ACHN (cell line): ENCODE measurements around the gene COG5.
"Not testable (repeated sequence)": the region's sequence is repeated elsewhere in the genome, so short reads cannot be mapped to it uniquely, and the experiment has no call there.

Experiments used
- DNase-seq: peaks from one replicate; pipeline ENCODE4 v3.0.0-alpha.2; 2015
- in situ Hi-C: cut with HindIII; loops from 2 replicates; pipeline ENCODE4 v1.10.0; 2017; ENCODE audit warnings: low sequenced_read_pairs, low pct_ligation_motif_present, low pct_unique_long_range_greater_than_20kb

COG5 gene

DNA sequence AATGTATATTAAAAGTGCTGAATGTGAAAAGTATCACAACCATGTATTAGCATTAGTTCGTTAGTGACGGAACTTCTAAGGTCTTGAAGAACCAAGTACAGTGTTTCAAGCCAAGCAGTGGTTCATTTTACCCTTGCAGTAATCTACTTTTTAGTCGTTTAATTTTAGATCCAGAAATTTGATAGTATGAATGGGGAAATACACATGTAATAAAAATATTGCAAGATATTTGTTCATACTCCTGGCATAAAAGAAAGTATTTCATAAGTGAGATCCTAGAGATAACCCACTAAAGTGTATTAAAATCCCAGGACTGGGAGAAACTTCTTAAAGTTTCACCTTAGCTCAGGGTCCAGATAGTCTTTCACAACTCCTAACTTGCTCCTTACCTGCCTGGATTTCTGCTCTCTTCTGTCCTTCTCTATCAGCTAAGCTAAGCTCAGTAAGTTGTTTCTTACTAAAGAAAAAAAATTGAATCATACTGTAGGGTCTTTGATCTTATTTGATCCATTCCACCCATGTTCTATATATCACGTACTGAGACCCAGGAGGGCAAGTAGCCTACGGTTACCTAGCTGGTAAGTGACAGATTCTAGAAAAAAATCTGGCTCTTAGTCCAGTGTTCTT lies 17.8 kb upstream of the COG5 start:
- in situ Hi-C loops, result no loop called here
- no peak for DNase-seq

DNA sequence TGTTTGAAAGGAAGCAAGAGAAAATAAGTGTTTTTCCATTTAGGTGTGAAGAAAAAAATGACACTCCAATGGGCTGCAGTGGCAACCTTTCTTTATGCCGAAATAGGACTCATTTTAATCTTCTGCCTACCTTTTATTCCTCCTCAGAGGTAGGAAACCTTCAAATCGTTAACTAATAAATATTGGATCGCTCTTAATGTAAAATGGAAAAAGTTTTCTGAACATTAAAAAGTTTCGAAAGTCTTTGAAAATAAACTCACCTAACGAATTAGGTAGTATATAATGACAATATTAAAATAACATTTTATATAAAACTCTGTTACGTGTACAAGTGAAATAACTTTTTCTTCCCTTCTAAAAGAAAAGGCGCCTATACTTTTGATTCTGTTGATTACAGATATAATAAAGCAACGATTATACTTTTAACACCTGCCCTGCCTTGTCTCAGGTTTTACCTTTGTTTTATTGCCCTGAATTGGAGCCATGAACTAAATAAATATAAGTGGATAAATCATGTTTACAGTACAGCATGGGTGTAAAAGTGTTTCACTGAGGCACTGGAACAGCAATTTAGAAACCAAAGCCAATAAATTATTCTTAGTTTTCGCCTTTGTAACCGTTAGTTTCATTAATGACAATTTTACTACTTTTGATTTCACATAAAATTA lies 17.1 kb upstream of the COG5 start:
- in situ Hi-C loops, result no loop called here
- no peak for DNase-seq

DNA sequence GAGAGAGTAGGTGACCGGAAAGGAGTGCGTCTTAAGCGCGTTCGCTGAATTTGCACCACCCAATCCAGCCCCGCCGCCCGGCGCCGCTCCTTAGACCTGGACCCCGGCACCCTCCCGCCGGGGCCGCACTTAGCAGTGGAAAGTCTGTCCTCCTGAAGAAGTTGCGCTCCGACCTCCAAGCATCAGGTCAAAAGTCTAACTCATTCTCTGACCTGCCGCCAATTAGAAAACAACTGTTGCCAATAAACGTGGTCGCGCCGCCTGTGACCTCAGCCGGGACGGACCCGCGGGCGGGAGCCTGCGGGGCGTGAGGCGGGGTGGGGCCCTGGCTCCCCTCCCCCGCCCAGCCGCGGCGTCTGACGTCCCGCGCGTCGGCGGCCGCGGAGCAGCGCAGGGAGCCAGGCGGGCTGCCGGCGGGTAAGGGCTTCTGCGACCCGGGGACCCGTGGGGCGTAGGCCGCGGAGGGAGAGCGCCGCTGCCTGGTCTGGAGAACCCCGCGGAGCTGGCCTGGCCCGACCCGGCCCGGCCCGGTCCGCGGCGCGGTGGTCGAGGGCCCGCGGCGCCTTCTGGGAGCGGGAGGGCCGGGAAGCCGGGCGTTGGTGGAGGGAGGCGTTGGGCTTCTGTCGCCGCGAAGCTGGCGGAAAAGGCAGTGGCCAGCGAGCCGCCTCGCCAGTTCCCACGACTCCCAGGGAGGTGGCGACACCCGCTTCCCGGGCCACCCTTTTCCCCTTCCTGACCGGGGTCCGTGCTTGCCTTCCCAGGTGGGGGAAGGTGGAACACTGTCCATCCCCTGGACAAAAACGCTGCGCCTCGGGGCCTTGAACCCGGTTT lies 16.4 kb upstream of the COG5 start, which contains the start of gene BCAP29:
BCAP29 (plus strand) TSS at position 362 of the 831 bp plus-strand sequence. CDS start 527 bp downstream, outside the sequence.
- peak; percentile 83 for DNase-seq
- in situ Hi-C loops, result no loop called here

DNA sequence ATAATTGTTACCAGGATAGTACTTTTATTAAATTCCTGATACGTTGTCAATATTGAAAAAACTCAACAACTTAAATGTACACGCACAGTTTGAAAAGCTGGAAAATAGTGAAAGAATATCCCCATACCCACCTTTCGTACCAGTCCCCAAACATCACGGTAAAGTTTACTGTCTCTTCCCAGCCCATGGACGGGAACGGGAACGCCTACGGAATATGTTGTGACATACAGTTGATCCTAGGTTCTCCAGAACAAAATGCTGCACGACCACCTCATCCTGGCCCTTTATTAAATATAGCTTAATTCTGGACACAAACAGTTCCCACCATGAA lies 15.8 kb upstream of the COG5 start:
- in situ Hi-C loops, result no loop called here
- no peak for DNase-seq

DNA sequence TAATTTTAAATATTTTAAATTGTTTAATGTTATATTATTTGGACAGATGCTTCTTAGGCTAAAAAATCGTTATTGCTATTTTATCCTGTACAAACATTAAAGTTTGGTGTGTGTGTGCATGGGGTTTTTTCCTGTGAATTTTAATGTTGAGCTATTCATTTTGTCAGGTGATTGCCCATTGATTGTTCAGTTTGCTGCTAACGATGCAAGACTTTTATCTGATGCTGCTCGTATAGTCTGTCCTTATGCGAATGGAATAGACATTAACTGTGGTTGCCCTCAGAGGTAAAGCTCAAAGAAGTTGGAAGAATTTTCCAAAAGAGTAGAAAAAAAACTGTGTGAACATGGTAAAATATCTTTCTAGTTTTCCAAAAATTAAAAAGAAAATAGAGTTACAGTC lies 9.8 kb upstream of the COG5 start:
- DNase-seq, result no peak
- in situ Hi-C loops, result no loop called here

DNA sequence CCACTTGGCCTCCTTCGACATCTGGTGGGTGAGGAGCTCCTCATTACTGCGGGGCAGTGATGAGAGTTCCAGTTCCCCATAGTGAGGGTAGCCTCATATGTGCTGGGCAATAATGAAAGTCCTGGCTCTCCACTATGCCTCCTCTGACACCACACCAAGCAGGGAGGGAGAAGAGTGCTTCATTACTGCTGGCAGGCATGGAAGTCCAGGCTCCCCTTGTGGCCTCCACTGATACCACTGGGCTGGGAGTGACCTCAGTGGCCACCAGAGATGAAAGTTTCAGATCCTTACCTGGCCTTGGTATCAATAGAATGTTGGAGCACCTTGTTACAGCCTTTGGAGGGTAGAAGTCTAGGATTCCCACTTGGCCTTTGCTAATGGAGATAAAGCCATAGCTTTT lies 6.6 kb upstream of the COG5 start:
- in situ Hi-C loops, result no loop called here
- no peak for DNase-seq

DNA sequence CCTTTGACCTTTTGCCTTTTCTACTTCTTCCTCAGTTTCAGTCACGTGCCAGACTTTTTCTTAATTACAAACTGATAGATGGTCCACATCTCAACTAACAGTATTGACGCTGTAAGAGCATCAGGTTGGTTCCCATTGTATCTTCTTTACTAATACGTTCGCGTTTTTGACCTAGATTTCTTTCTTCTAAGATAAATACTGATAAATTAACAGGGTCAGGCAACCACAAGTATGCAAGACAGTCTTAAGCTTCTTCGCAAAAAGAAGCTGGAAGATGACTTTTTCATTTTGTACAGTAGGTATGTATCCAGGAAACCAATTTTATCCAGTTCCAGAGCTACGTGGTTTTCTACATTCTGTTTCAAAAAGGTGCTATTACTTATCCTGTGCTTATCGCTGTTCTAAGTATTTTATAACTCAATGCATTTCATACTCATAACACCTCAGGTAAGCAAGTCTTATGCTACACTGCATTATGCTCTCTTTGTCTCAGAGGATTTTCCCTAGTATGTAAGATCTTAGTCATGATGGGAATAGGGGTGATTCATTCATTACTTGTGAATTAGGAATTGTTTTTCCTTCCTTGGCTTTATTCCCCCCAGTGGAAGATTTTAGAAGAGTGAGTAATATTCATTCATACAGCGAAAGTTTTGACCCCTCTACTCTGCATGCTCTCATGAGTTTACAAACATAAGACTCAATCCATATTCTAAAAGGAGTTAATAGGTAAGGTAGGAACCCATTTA lies 1.0 kb upstream of the COG5 start:
- DNase-seq, result peak; percentile 81
- in situ Hi-C loops, result no loop called here

DNA sequence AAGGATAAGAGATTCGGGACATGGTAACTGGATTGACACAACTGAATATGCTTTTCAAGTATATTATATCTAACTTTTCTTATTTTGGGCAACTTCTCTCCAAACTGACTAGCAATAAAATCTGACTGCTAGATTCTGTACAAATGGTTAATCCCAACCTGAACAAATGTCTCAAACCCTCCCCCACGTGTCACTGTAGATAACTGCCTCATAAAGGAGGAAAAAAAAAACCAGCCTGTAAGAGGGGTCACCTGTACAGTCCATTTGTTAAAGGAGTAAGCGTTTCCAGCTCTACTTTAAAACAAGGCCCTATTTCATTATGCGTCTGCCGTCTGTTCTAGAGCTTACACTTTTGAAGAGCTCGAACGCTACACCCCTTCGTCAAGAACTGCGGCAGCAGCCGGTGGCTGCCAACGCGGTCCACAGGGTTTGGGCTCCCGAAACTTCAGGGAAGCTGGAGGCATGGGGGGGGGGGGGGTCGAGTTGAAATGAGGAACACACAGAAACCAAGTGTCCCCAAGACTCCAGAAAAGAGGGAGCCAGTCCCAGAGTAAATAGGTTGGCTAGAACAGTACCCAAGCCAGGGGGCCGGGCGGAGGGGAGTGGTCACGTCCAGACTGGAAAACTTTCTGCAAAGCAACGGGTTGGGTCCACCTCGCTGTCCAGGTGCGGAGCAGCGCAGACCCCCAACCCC lies 492 bp downstream of the COG5 start:
- no peak for DNase-seq
- in situ Hi-C loops, result no loop called here

DNA sequence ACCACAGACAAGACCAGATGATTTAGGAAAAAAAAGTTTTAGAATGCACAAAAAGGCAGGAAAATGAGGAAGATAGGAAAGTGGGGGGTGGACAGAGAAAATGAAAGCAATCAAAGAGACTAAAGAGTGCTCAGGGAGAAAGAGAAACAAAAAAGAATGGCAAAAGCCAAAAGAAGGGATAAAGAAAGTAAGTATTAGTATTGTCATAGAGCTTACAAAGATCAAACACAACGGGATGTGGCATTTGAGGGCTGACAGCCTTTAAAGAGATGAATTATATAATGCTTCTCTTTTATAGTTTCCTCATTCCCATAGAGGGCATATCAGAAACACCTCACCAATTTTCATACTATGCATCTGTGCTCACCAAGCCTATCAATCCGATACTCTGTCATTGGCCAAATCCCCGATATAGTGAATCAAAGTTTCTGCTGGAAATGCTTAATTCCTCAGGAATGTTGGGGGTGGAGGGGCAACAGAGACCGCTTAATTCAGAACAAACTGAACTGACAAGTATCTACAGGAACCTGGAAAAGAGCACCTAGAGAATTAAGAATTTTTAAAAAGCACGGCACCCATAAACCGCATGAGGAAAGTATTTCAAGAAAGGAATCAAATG lies 2.7 kb downstream of the COG5 start:
- in situ Hi-C loops, result no loop called here
- DNase-seq, result no peak

DNA sequence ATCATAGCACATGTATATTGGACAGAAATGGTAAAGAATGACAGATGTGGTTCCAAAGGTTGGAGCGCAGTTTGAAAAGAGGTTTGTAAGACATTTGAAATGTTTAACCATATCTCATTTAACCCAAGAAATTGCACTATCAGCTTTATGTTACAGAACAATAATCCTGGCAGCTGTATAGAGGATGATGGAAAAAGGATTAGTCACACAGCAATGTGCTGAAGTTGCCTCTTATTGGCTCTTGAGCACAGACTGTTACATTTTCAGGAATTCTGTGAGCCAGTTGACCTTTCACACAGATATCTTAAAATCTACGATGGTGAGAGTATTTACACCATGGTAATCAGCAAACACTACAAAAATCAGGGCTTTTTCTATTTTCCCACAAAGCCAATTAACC lies 3.9 kb downstream of the COG5 start:
- in situ Hi-C loops, result no loop called here
- DNase-seq, result peak; percentile 77

DNA sequence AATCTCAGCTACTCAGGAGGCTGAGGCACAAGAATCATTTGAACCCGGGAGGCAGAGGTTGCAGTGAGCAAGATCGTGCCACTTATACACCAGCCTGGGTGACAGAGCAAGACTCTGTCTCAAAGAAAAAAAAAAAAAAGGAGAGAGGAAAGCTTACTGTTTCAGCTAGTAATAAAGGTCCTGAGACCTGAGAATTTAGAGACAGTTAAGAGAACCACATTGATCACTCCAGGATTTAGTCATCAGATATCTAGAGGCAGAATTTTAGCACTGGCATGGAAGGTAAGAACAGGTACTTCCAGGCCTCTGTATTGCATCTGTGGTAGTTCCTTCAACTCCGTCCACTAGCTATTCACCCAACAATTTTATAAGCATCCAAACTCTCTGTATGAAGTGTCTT lies 7.8 kb downstream of the COG5 start:
- in situ Hi-C loops, result no loop called here

DNA sequence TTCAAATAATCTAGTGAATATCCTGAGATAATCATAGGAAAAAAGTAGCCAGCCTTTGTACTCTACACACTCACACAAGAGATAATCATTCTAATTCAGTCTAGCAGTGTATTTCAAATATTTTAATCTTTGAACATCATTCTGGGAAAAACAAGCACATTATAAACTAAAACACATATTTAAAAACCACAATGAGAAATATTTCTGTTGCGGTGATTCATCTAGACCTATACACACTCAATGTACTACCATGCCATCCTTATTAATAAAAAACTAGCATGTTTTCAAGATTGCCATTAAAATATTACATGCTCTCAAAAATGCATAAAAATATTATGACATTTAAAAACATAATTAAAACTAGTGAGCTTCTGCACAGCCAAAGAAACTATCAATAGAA lies 11.8 kb downstream of the COG5 start:
- DNase-seq, result no peak
- in situ Hi-C loops, result no loop called here

More for the DNA sequence above, 7.8 kb downstream of the COG5 start:
- no peak for DNase-seq

DNA sequence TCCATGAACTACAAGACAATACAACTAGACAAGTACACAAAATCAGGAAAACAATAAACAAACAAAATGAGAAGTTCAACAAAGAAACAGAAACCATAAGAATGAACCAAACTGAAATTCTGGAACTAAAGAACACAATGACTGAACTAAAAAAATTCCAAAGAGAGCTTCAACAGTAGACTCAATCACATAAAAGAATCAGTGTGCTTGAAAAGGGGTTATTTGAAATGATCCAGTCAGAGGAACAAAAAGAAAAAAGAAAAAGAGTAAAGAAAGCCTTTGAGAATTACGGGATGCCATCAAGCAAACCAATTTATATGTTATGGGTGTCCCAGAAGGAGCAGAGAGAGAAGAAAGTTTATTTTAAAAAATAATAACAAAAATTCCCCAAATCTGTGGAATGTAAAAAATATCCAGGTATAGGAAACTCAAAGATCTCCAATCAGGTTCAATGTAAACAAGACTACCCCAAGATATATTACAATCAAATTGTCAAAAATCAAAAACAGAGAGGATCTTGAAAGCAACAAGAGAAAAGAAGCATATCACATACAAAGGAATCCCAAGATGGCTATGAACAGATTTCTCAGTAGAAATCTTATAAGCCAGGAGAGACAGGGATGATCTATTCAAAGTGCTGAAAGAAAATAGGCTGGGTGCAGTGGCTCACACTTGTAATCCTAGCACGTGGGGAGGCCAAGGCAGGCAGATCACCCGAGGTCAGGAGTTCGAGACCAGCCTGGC lies 18.7 kb downstream of the COG5 start:
- in situ Hi-C loops, result no loop called here
- DNase-seq, result no peak

DNA sequence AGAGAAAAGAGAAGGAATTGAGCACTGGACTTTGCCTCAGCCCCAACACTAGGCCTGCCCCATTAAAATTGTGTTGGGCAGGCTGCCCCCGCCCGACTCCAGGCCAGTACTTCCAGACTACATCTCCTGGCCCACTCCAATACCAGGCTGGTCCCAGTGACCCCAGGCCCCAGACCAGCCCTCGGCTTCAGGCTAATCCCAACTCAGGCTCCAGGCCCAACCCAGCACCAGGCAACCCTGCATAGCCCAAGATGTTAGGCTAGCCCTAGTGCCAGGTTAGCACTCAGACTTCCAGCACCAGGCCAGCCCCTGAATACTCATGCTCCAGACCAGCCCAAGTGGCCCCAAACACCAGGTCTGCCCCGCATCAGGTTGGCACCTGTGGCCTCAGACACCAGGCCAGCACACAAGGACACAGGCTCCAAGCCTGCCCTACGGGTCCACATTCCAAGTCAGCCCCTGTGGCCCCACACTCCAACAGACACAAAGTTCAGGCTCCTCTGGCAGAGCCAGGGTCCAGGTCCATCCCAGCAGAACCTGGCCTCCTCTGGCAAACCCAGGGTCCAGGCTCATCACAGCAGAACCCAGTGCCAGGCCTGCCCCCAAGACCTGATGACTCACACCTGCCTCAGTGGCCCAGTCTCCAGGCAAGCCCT lies 20.3 kb downstream of the COG5 start:
- DNase-seq, result no peak
- in situ Hi-C loops, result no loop called here

DNA sequence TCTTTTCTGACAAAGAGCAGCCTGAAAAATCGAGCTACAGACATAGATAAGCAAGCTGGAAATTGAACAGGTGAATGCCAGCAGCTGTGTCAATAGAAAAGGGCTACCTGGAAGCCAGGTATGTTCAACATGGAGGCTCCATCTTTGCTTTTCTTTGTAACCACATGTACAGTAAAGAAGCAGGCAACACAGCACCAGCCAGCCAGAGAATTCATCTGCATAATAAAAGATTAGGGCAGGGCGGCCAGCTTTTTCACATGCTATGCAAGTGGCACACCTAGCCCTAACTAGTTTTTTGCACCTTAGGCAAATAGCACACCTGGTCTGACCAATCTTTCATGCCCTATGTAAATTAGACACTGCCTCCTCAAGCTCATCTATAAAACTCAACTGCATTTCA lies 25.7 kb downstream of the COG5 start:
- in situ Hi-C loops, result no loop called here
- no peak for DNase-seq

DNA sequence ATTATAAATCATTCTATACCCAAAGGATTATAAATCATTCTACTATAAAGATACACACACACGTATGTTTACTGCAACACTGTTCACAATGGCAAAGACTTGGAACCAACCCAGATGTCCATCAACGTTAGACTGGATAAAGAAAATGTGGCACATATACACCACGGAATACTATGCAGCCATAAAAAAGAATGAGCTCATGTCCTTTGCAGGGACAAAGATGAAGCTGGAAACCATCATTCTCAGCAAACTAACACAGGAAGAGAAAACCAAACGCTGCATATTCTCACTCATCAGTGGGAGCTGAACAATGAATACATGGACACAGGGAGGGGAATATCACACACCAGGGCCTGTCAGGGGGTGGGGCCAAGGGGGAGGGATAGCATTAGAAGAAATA lies 26.5 kb downstream of the COG5 start:
- in situ Hi-C loops, DNase-seq: not testable (repeated sequence)

DNA sequence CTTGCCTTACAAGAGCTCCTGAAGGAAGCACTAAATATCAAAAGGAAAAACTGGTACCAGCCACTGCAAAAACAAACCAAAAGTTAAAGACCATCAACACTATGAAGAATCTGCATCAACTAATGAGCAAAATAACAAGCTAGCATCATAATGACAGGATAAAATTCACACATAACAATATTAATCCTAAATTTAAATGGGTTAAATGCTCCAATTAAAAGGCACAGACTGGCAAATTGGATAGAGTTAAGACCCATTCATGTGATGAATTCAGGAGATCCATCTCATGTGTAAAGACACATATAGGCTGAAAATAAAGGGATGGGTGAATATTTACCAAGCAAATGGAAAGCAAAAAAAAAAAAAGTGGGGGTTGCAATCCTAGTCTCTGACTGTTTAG lies 29.6 kb downstream of the COG5 start:
- in situ Hi-C loops, result no loop called here

More for the DNA sequence above, 29.6 kb downstream of the COG5 start:
- no peak for DNase-seq
